ENCODE measurements around the gene KDELR3. TPM values are rescaled to one million over a fixed set of nuclear protein-coding genes. Genes with fewer than 3 reads are reported as not detected.

KDELR3 gene
- total RNA-seq, 1 experiment from 2014 or later, result 33.1 TPM

DNA sequence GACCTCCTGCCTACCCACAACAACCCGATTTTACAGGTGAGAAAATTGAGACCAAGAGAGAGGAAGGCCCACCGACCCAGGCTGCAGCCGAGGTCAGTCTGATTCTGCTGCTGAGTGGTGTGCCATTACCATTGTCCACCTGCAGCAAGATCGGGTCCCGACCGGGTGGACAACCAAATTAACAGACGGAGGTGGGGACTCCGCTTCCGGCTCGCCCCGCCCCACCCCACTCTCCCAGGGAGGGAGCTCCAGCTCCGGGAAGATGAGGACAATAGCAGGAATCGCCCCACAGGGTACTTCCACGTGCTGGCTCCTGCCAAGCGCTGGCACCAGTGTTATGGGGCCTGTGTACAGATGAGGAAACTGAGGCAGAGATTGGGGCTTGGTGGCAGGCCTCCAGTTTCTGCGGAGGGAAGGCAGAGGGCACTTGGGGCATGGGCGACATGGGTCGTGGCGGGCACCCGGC is 425 bp upstream of the KDELR3 start:
- peaks cover 6 to 29% of the 10 kb centered on the region in 2 experiments for H3K4me1 ChIP-seq (ENCODE audit: control insufficient read depth in 1 of 2, insufficient read depth in 2 of 2, low read length in 2 of 2)
- peak overlapping the region; percentile 43 to 92 for H3K4me3 ChIP-seq (replicated peaks in 1 of 2; ENCODE audit: low read depth in 1 of 2, low read length in 2 of 2)
- no peak overlapping the region for H2AFZ ChIP-seq (ENCODE audit: low read depth, low read length, poor library complexity, severe bottlenecking)
- no peaks in the 10 kb centered on the region for H3K36me3 ChIP-seq (ENCODE audit: control insufficient read depth in 1 of 2, insufficient read depth in 2 of 2, low read length in 2 of 2)
- H3K27ac ChIP-seq (ENCODE audit: low read depth, low read length), result peak overlapping the region; percentile 81; the same call in 1 of the 2 replicates
- no peaks in the 10 kb centered on the region for H3K79me2 ChIP-seq (ENCODE audit: insufficient read depth, low read length)
- DNase-seq (ENCODE audit: low read depth, low spot score) (no peak), ATAC-seq (peak; percentile 33)
- ChIA-PET CTCF (no interaction called here), RAD21 (ENCODE audit: low non-redundant PET in 1 of 2, low total read pairs in 2 of 2, uncharacterized antibody in 2 of 2, unreplicated experiment in 2 of 2) (no interaction called here), POLR2A (no interaction called here)
- BruUV-seq (replicated peaks), result no TSS peak
- H4K20me1 ChIP-seq (ENCODE audit: insufficient read depth), result no peaks in the 10 kb centered on the region
- no peaks in the 10 kb centered on the region for H3K9me2 ChIP-seq (ENCODE audit: insufficient read depth)
- intact Hi-C loops (cut with micrococcal nuclease), result no loop called here
- H3K9ac ChIP-seq (ENCODE audit: low read length), result peak overlapping the region; percentile 92
- H3K27me3 ChIP-seq (ENCODE audit: insufficient read depth, low read length), result no peaks in the 10 kb centered on the region
- H3K4me2 ChIP-seq (ENCODE audit: low read length), result peak overlapping the region; percentile 100
- no peaks in the 10 kb centered on the region for H3K9me3 ChIP-seq (ENCODE audit: control insufficient read depth in 1 of 2, insufficient read depth in 1 of 2, low read depth in 1 of 2, low read length in 2 of 2)
- no peak for TF ChIP-seq YY1 (IDR thresholded peaks at IDR 0.05; ENCODE audit: extremely low read depth, insufficient replicate concordance, low read depth, low read length)
- TF ChIP-seq TCF7L2 (IDR thresholded peaks at IDR 0.05; ENCODE audit: borderline replicate concordance, extremely low read depth, insufficient read depth, insufficient read length), result no peak
- TF ChIP-seq, protein P1, sequence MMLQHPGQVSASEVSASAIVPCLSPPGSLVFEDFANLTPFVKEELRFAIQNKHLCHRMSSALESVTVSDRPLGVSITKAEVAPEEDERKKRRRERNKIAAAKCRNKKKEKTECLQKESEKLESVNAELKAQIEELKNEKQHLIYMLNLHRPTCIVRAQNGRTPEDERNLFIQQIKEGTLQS (IDR thresholded peaks at IDR 0.05), result no peak
- no peak for TF ChIP-seq ELF1 (IDR thresholded peaks at IDR 0.05; ENCODE audit: borderline replicate concordance, low read depth)
- TF ChIP-seq, protein P2, sequence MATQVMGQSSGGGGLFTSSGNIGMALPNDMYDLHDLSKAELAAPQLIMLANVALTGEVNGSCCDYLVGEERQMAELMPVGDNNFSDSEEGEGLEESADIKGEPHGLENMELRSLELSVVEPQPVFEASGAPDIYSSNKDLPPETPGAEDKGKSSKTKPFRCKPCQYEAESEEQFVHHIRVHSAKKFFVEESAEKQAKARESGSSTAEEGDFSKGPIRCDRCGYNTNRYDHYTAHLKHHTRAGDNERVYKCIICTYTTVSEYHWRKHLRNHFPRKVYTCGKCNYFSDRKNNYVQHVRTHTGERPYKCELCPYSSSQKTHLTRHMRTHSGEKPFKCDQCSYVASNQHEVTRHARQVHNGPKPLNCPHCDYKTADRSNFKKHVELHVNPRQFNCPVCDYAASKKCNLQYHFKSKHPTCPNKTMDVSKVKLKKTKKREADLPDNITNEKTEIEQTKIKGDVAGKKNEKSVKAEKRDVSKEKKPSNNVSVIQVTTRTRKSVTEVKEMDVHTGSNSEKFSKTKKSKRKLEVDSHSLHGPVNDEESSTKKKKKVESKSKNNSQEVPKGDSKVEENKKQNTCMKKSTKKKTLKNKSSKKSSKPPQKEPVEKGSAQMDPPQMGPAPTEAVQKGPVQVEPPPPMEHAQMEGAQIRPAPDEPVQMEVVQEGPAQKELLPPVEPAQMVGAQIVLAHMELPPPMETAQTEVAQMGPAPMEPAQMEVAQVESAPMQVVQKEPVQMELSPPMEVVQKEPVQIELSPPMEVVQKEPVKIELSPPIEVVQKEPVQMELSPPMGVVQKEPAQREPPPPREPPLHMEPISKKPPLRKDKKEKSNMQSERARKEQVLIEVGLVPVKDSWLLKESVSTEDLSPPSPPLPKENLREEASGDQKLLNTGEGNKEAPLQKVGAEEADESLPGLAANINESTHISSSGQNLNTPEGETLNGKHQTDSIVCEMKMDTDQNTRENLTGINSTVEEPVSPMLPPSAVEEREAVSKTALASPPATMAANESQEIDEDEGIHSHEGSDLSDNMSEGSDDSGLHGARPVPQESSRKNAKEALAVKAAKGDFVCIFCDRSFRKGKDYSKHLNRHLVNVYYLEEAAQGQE (IDR thresholded peaks at IDR 0.05; ENCODE audit: low read depth), result no peak
- TF ChIP-seq, protein P3, sequence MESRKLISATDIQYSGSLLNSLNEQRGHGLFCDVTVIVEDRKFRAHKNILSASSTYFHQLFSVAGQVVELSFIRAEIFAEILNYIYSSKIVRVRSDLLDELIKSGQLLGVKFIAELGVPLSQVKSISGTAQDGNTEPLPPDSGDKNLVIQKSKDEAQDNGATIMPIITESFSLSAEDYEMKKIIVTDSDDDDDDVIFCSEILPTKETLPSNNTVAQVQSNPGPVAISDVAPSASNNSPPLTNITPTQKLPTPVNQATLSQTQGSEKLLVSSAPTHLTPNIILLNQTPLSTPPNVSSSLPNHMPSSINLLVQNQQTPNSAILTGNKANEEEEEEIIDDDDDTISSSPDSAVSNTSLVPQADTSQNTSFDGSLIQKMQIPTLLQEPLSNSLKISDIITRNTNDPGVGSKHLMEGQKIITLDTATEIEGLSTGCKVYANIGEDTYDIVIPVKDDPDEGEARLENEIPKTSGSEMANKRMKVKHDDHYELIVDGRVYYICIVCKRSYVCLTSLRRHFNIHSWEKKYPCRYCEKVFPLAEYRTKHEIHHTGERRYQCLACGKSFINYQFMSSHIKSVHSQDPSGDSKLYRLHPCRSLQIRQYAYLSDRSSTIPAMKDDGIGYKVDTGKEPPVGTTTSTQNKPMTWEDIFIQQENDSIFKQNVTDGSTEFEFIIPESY (IDR thresholded peaks at IDR 0.05; ENCODE audit: extremely low read depth, insufficient replicate concordance, low read length), result no peak
- TF ChIP-seq FOSL1 (IDR thresholded peaks at IDR 0.05; ENCODE audit: low read depth), result no peak
- TF ChIP-seq, protein P4, sequence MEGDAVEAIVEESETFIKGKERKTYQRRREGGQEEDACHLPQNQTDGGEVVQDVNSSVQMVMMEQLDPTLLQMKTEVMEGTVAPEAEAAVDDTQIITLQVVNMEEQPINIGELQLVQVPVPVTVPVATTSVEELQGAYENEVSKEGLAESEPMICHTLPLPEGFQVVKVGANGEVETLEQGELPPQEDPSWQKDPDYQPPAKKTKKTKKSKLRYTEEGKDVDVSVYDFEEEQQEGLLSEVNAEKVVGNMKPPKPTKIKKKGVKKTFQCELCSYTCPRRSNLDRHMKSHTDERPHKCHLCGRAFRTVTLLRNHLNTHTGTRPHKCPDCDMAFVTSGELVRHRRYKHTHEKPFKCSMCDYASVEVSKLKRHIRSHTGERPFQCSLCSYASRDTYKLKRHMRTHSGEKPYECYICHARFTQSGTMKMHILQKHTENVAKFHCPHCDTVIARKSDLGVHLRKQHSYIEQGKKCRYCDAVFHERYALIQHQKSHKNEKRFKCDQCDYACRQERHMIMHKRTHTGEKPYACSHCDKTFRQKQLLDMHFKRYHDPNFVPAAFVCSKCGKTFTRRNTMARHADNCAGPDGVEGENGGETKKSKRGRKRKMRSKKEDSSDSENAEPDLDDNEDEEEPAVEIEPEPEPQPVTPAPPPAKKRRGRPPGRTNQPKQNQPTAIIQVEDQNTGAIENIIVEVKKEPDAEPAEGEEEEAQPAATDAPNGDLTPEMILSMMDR (IDR thresholded peaks at IDR 0.05 in 2 of 3, conservative IDR thresholded peaks at IDR 0.05 in 1 of 3; ENCODE audit: borderline replicate concordance in 1 of 3, insufficient read depth in 1 of 3, low read depth in 2 of 3, low read length in 2 of 3), result no peak
- TF ChIP-seq, protein P5, sequence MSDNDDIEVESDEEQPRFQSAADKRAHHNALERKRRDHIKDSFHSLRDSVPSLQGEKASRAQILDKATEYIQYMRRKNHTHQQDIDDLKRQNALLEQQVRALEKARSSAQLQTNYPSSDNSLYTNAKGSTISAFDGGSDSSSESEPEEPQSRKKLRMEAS (IDR thresholded peaks at IDR 0.05), result no peak
- no peak for TF ChIP-seq EZH2phosphoT487 (IDR thresholded peaks at IDR 0.05; ENCODE audit: borderline replicate concordance)
- TF ChIP-seq ZFX (IDR thresholded peaks at IDR 0.05), result no peak
- TF ChIP-seq SIN3A (IDR thresholded peaks at IDR 0.05; ENCODE audit: low read depth), result no peak
- TF ChIP-seq EZH2 (IDR thresholded peaks at IDR 0.05), result no peak
- no peak for TF ChIP-seq EGR1 (IDR thresholded peaks at IDR 0.05; ENCODE audit: low read depth)
- TF ChIP-seq POLR2A (IDR thresholded peaks at IDR 0.05; ENCODE audit: borderline replicate concordance, extremely low read depth, insufficient read depth, insufficient read length), result no peak
- no peak for TF ChIP-seq ZNF274 (IDR thresholded peaks at IDR 0.05; ENCODE audit: low read depth, low read length)
- TF ChIP-seq JUND (IDR thresholded peaks at IDR 0.05), result no peak
- no peak for TF ChIP-seq SP1 (IDR thresholded peaks at IDR 0.05; ENCODE audit: low read depth)
- TF ChIP-seq CBX3 (IDR thresholded peaks at IDR 0.05; ENCODE audit: low read depth), result no peak
- TF ChIP-seq RAD21 (IDR thresholded peaks at IDR 0.05; ENCODE audit: low read depth), result no peak

Data from HCT116 (cell line).